ENCODE measurements around the gene TOLLIP.
A peak's percentile ranks its signal among the peaks of the same experiment; 100 is the strongest.

Gene TOLLIP

GRCh38 chr11:1295591-1295990 is 13.8 kb downstream of the TOLLIP start:
- Histone ChIP-seq H3K27me3 (ENCODE audit: control insufficient read depth, insufficient read depth, low read length) (no peaks in the 10 kb centered on the region), H2AFZ (no peak overlapping the region), H3K4me1 (no peaks in the 10 kb centered on the region), H3K9ac (no peak overlapping the region), H3K4me2 (ENCODE audit: low read length) (no peak overlapping the region), H3K36me3 (ENCODE audit: control insufficient read depth, insufficient read depth, low read length) (no peaks in the 10 kb centered on the region), H3K4me3 (ENCODE audit: low read depth, low read length) (no peak overlapping the region), H3K9me3 (ENCODE audit: control insufficient read depth, low read length) (no peaks in the 10 kb centered on the region), H3K79me2 (peaks cover 36% of the 10 kb centered on the region), H3K27ac (no peak overlapping the region)
- TF ChIP-seq, protein P1, sequence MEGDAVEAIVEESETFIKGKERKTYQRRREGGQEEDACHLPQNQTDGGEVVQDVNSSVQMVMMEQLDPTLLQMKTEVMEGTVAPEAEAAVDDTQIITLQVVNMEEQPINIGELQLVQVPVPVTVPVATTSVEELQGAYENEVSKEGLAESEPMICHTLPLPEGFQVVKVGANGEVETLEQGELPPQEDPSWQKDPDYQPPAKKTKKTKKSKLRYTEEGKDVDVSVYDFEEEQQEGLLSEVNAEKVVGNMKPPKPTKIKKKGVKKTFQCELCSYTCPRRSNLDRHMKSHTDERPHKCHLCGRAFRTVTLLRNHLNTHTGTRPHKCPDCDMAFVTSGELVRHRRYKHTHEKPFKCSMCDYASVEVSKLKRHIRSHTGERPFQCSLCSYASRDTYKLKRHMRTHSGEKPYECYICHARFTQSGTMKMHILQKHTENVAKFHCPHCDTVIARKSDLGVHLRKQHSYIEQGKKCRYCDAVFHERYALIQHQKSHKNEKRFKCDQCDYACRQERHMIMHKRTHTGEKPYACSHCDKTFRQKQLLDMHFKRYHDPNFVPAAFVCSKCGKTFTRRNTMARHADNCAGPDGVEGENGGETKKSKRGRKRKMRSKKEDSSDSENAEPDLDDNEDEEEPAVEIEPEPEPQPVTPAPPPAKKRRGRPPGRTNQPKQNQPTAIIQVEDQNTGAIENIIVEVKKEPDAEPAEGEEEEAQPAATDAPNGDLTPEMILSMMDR (IDR thresholded peaks at IDR 0.05) = no peak

DNA sequence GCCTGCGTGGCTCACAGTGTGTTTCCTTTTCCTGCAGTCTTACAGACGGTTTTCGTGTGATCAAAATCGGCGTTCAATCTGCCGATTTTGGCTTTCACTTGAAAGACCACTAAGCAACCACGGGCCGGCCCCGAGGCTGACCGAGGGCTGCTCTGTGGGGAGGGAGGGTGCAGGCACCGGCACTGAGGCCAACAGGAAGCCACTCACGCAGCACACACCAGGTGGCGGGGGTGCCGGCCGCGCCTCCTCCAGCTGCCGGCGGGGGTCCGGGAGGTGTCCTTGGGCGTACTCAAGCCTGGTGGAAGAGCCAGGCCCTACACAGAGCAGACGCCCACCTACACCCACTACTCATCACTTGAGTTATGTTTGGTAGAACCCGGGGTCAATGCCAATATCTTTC is 14.3 kb downstream of the TOLLIP start:
- Histone ChIP-seq H3K79me2 (peaks cover 36% of the 10 kb centered on the region), H3K36me3 (ENCODE audit: control insufficient read depth, insufficient read depth, low read length) (no peaks in the 10 kb centered on the region), H2AFZ (no peak overlapping the region), H3K4me1 (no peaks in the 10 kb centered on the region), H3K9me3 (ENCODE audit: control insufficient read depth, low read length) (no peaks in the 10 kb centered on the region), H3K4me3 (ENCODE audit: low read depth, low read length) (no peak overlapping the region), H3K4me2 (ENCODE audit: low read length) (no peak overlapping the region), H3K27ac (no peak overlapping the region), H3K27me3 (ENCODE audit: control insufficient read depth, insufficient read depth, low read length) (no peaks in the 10 kb centered on the region), H3K9ac (no peak overlapping the region)
- TF ChIP-seq, protein P1 (IDR thresholded peaks at IDR 0.05) = no peak

DNA sequence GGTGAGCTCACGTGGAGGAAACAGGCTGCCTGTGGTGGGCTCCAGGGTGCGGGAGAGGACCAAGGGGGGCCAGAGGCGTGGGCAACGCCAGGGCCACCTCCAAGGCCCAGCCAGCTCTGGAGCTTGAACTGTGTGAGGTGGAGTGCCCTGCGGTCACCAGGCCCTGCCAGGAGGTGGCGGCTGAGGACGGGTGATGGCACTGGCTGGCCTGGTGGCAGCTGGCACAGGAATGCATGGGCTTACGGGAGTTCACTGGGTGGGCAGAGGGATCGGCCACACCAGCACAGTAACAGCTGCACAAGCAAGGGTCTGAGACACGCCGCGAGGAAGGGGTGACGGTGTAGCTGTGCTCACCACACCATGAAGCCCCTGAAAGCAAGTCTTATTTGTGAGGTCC is 15.8 kb downstream of the TOLLIP start:
- Histone ChIP-seq H3K4me3 (ENCODE audit: low read depth, low read length) (no peak overlapping the region), H3K27me3 (ENCODE audit: control insufficient read depth, insufficient read depth, low read length) (no peaks in the 10 kb centered on the region), H3K4me2 (ENCODE audit: low read length) (no peak overlapping the region), H3K4me1 (no peaks in the 10 kb centered on the region), H2AFZ (no peak overlapping the region), H3K27ac (no peak overlapping the region), H3K79me2 (peaks cover 32% of the 10 kb centered on the region), H3K36me3 (ENCODE audit: control insufficient read depth, insufficient read depth, low read length) (no peaks in the 10 kb centered on the region), H3K9me3 (ENCODE audit: control insufficient read depth, low read length) (no peaks in the 10 kb centered on the region), H3K9ac (no peak overlapping the region)
- TF ChIP-seq, protein P1 (IDR thresholded peaks at IDR 0.05) = peak; percentile 33

DNA sequence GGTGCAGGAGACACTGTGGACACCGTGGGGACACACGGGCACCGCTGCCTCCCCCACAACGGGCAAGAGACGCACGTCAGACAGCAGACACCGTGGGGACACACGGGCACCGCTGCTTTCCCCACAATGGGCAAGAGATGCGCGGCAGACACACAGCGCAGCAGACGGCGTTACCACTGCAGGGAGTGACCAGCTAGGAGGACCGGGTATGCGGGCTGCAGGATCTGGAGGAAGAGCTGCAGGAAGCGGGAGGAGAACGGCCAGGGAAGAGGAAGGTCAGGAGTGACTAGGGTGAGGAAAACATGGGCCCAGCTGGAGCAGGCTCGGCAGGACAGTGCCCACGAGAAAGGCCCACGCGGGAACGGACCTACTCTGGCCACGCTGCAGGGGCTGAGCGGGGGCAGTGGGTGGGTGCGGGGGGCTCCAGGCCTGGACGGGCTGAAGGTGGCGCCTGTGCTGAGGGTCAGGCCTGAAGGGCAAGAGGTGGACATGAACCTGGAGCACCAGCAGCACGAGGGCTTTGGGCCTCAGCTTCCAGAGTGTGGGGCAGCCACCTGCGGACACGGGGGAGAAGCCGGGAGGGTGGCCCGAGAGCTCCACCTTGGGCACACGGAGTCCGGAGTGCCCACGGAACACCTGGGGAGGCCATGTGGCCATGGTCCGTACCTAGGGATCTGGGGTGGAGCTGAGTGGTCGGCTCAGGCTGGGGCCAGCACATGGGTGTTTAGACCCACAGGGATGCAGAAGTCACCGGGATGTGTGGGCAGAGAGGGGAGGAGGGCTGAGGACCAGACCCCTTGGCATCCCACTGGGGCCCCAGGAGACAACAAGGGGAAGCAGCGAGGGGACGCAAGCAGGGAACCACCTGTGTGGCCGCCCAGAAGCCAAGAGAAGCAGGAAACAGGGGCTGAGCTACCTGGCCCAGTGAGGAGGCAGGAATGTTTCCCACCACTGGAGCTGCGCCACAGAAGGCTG is 16.5 kb downstream of the TOLLIP start:
- H3K27me3 ChIP-seq (ENCODE audit: control insufficient read depth, insufficient read depth, low read length) = no peaks in the 10 kb centered on the region
- H3K27ac ChIP-seq = no peak overlapping the region
- peaks cover 26% of the 10 kb centered on the region for H3K79me2 ChIP-seq
- no peaks in the 10 kb centered on the region for H3K4me1 ChIP-seq
- H3K9me3 ChIP-seq (ENCODE audit: control insufficient read depth, low read length) = no peaks in the 10 kb centered on the region
- no peak overlapping the region for H2AFZ ChIP-seq
- no peak overlapping the region for H3K4me2 ChIP-seq (ENCODE audit: low read length)
- H3K36me3 ChIP-seq (ENCODE audit: control insufficient read depth, insufficient read depth, low read length) = no peaks in the 10 kb centered on the region
- no peak overlapping the region for H3K9ac ChIP-seq
- no peak overlapping the region for H3K4me3 ChIP-seq (ENCODE audit: low read depth, low read length)
- TF ChIP-seq, protein P1 (IDR thresholded peaks at IDR 0.05) = no peak

All from parathyroid adenoma (tissue), 2 donors.